HUES6 (cell line): ENCODE data around the gene GGACT.

Experiments
- H3K27ac ChIP-seq: 2 replicates; pipeline ENCODE4 v1.7.0; 2013; ENCODE audit warnings: low read depth, mild to moderate bottlenecking, low read length, inconsistent platforms
- H3K27me3 ChIP-seq: 2 replicates; pipeline ENCODE4 v1.6.1; 2013; ENCODE audit warnings: low read length; ENCODE audit not compliant: control insufficient read depth, insufficient read depth
- H3K36me3 ChIP-seq: 2 replicates; pipeline ENCODE4 v1.6.1; 2013; ENCODE audit warnings: low read length; ENCODE audit not compliant: control insufficient read depth, insufficient read depth
- H3K4me1 ChIP-seq: 2 replicates; pipeline ENCODE4 v1.6.1; 2013; ENCODE audit warnings: low read length; ENCODE audit not compliant: control insufficient read depth, insufficient read depth
- H3K4me3 ChIP-seq: 2 replicates; pipeline ENCODE4 v1.5.1; 2013; ENCODE audit warnings: low read depth, low read length
- H3K9ac ChIP-seq: one replicate; pipeline ENCODE4 v1.6.1; 2013; ENCODE audit warnings: mild to moderate bottlenecking, low read length
- H3K9me3 ChIP-seq: 2 replicates; pipeline ENCODE4 v1.6.1; 2013; ENCODE audit warnings: low read depth, low read length; ENCODE audit not compliant: control insufficient read depth, insufficient read depth

Gene GGACT

DNA sequence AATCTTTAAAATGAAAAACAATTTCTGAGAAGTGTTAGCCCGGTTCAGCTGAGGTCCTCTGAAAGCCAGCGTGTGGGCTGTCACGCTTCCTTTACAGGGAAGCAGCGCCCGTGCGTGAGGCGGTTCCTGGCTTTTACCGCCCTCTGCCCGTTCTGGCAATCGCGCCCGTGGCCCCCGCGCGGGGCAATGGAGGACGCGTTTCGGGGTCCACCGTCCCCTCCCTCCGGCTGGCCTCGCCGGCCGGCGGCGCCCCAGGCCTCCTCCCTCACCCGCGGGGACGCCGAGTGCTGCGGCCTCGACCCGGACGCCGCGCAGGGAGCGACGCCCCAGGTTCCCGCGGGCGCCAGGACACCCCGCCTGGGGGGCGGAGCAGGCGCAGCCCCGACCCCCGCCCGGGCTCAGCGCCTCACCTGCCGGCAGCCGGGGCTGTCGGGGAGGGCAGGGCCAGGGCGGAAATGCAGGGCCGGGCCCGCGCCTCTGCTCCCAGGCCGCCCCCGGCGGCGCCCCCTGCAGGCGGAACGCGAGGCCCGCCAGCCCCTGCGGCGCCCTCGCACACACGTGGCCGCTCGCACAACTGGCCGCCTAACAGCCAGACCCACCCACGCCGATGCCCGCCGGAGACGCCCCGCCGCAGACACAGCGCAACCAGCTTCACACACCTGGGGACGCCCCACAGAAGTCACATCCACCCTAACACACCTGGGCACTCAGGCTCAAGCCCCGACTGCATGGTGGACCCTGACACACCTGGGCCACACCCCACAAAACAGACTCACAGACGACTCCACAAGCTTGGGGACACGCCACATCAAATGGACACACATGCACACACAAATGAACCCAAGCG, at the start of gene GGACT:
TSS of gene GGACT (minus strand) at position 459 of the 847 bp plus-strand sequence. CDS start 56,198 bp downstream, outside the sequence.
- Histone ChIP-seq H3K4me1 (0 out of 2 replicates have a peak, but pooled peaks cover 5% of the 10 kb centered on the region), H3K36me3 (no peaks in the 10 kb centered on the region), H3K27me3 (peaks cover 7% of the 10 kb centered on the region), H3K9ac (peak within 1 kb of the TSS; percentile 87), H3K4me3 (peak within 1 kb of the TSS; percentile 64), H3K27ac (no peak within 1 kb of the TSS), H3K9me3 (no peaks in the 10 kb centered on the region)

DNA sequence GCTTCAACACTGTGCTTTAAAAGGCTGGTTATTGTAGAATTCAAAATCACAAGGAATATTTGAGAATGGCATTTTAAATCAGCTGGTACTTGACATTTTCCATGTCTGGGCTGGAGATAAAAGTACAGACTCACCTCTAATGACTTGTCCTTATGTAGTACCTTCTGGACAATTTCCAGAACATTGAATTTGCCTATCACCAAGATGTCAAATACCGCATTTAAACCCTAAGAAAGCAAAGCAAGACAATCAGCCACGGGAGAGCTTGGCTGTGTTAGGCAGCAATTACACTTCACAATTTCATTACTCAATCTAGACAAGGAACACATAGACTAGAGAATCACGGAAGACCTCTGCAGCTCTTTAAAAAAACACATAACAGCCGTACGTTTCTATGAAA, 49.2 kb upstream of the GGACT start:
- no peaks in the 10 kb centered on the region for H3K9me3 ChIP-seq
- no peaks in the 10 kb centered on the region for H3K27me3 ChIP-seq
- no peak overlapping the region for H3K27ac ChIP-seq
- no peaks in the 10 kb centered on the region for H3K4me1 ChIP-seq
- H3K9ac ChIP-seq, result no peak overlapping the region
- H3K36me3 ChIP-seq, result peaks cover 69% of the 10 kb centered on the region
- H3K4me3 ChIP-seq, result no peak overlapping the region

DNA sequence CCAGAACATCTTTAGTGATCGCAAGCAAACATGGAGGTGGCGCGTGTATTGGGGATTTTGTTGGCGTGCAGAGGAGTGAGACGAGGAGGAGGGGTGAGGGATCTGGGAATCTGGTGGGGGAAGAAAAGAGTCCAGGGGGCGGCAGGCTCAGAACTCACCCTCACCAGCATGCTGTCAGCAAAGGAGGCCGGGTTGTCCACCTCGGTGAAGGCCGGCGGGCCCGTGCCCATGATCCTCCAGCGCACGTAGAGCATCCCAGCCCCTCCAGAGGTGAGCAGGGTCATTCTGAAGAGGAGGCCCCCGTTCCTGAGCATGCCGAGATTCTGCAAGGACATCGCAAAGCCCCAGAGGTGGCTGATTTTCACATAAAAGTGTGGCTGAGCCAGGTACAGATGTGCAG, 48.8 kb upstream of the GGACT start:
- H3K27me3 ChIP-seq, result no peaks in the 10 kb centered on the region
- no peak overlapping the region for H3K9ac ChIP-seq
- H3K4me1 ChIP-seq, result no peaks in the 10 kb centered on the region
- peaks cover 65% of the 10 kb centered on the region for H3K36me3 ChIP-seq
- no peaks in the 10 kb centered on the region for H3K9me3 ChIP-seq
- no peak overlapping the region for H3K4me3 ChIP-seq
- no peak overlapping the region for H3K27ac ChIP-seq

DNA sequence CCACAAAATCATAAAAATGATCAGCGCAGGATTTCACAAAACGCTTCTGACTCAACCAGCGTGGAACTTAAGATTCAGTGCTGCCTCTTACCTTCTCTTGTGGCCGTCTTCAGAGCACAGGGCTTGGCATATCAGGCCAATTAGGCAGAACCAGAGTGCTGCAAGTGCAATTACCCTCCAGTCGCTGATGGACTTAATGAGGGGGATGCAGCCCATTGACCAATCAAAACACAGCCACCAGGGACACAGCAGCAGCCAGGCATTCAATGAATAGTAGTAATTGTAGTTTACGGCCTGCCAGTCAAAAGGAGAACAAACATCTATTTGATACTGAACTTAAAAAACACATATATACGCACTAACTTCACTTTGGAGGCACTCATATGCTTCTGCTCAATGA, 47.9 kb upstream of the GGACT start:
- Histone ChIP-seq H3K4me3 (no peak overlapping the region), H3K27ac (no peak overlapping the region), H3K36me3 (peaks cover 56% of the 10 kb centered on the region), H3K9ac (no peak overlapping the region), H3K9me3 (no peaks in the 10 kb centered on the region), H3K27me3 (no peaks in the 10 kb centered on the region), H3K4me1 (no peaks in the 10 kb centered on the region; the same call in 1 of the 2 replicates)

DNA sequence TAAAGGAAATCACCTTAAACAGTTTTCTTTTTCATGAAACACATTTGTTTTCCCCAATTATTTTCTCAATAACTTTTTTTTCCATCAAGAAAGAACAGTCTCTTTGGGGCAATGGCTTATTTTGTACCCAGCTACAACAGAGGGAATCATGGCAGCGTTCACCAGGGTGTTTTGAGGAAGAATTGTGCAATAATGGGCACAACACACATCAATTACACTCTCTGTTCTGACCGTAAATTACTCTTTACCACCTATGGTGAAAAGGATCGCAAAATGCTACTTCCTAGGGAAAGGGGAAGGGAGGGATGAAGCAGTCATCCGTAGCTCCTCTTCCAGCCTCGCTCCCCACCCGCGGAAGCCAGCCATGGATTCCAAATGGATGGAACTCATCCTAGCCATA, 47.4 kb upstream of the GGACT start:
- no peak overlapping the region for H3K27ac ChIP-seq
- no peak overlapping the region for H3K4me3 ChIP-seq
- no peaks in the 10 kb centered on the region for H3K27me3 ChIP-seq
- H3K36me3 ChIP-seq, result peaks cover 54% of the 10 kb centered on the region
- H3K4me1 ChIP-seq, result peaks cover 4% of the 10 kb centered on the region
- no peak overlapping the region for H3K9ac ChIP-seq
- no peaks in the 10 kb centered on the region for H3K9me3 ChIP-seq

DNA sequence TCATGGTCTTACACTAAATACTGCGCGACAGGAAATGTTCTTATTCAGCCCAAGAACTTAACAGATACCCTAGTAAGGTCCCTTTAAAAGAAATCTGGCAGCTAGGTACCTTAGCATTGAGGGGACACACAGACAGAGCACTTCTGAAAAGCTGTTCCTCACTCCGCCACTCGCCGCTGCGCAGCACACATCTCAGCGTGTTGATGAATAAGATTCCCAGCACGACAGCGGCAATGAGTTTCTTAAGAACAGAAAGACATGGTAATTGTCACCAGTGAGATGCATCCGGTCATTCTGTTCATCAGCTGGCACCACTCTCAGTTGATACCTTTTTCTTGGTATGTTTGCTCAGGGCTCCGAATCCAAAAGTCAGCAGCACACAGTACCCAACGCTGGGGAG, 46.1 kb upstream of the GGACT start:
- Histone ChIP-seq H3K36me3 (peaks cover 59% of the 10 kb centered on the region), H3K27ac (no peak overlapping the region), H3K4me3 (no peak overlapping the region), H3K27me3 (no peaks in the 10 kb centered on the region), H3K9ac (no peak overlapping the region), H3K4me1 (peaks cover 14% of the 10 kb centered on the region), H3K9me3 (no peaks in the 10 kb centered on the region)

DNA sequence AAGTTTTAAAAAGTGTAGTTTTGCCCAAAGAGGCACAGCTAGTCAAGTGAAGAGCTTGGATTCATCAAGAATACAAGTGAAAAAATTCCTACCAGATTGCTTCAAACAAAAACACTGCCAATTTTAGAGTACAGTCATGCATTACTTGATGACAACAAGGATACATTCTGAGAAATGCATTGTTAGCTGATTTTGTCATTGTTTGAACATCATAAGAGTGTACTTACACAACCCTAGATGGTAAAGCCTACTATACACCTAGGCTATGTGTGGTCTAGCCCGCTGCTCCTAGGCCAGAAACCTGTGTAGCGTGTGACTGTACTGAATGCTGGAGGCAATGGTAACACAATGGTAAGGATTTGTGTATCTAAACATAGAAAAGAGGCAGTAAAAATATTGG, 44.9 kb upstream of the GGACT start:
- no peak overlapping the region for H3K4me3 ChIP-seq

DNA sequence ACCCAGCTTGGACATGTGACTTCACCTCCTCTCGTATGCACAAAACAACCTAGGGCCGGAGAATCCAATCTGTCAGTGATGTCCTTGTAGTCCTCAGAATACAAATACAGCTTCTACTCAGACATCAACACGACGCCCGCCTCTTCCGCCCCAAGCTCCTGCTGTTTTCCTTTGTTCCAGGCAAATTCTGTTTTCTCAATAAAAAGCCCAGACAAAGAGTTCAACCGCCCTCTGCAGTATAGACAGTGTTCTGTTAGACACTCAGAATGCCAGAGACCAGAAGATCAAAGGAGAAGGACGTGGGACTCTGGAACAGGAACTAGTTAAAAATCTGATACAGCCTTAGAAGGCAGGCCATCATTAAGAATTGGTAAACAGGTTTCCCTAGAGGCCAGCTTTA, 42.0 kb upstream of the GGACT start:
- Histone ChIP-seq H3K27me3 (no peaks in the 10 kb centered on the region), H3K9me3 (no peaks in the 10 kb centered on the region), H3K36me3 (peaks cover 60% of the 10 kb centered on the region), H3K9ac (peak overlapping the region; percentile 10), H3K27ac (peak overlapping the region; percentile 54; the same call in 1 of the 2 replicates), H3K4me3 (no peak overlapping the region), H3K4me1 (peaks cover 18% of the 10 kb centered on the region)

More for the DNA sequence above, 44.9 kb upstream of the GGACT start:
- Histone ChIP-seq H3K27me3 (no peaks in the 10 kb centered on the region), H3K27ac (no peak overlapping the region), H3K9me3 (no peaks in the 10 kb centered on the region), H3K9ac (no peak overlapping the region), H3K36me3 (peaks cover 62% of the 10 kb centered on the region), H3K4me1 (peaks cover 14% of the 10 kb centered on the region)

DNA sequence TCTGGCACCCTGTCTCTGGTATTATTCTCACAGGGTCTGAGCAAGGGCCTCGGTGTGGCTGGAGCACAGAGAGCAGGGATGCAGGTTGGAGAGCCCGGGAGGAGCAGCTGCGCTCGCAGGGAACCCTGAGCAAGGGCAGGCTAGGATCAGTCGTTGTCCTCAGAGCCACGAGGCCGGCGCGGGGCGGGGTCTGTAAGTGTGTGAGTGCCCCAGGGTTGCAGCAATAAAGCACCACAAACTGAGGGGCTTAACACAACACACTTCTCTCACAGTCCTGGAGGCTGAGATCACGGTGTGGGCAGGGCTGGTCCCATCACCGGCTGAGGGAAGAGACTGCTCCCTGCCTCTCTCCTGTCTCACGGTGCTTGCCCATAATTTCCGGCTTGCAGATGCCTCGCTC, 38.5 kb upstream of the GGACT start:
- Histone ChIP-seq H3K36me3 (peaks cover 60% of the 10 kb centered on the region), H3K27me3 (no peaks in the 10 kb centered on the region), H3K9ac (no peak overlapping the region), H3K9me3 (no peaks in the 10 kb centered on the region), H3K4me1 (peaks cover 25% of the 10 kb centered on the region), H3K27ac (no peak overlapping the region), H3K4me3 (no peak overlapping the region)

DNA sequence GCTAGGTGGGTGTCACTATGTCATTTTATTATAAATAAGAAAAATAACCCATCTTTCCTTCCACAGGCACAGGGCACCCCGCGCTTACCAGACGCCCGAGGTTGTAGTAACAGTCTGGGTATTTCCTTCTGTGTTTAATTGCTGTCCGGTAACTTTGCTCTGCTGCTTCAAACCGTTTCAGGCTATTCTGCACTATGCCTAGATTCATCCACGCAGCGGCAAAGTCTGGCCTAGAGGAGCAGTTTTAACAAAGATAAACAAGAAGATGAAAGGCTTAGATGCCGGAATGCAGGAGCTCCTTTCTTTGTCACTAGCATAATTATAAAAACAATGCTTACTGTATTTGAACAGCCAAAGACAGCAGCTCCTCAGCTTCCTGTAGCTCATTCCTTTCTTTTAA, 36.9 kb upstream of the GGACT start:
- H3K27ac ChIP-seq, result peak overlapping the region; percentile 54; the same call in 1 of the 2 replicates
- no peaks in the 10 kb centered on the region for H3K27me3 ChIP-seq
- H3K4me3 ChIP-seq, result no peak overlapping the region
- H3K9ac ChIP-seq, result no peak overlapping the region
- H3K9me3 ChIP-seq, result peaks cover 5% of the 10 kb centered on the region; the same call in 1 of the 2 replicates
- peaks cover 67% of the 10 kb centered on the region for H3K36me3 ChIP-seq
- H3K4me1 ChIP-seq, result peaks cover 15% of the 10 kb centered on the region

DNA sequence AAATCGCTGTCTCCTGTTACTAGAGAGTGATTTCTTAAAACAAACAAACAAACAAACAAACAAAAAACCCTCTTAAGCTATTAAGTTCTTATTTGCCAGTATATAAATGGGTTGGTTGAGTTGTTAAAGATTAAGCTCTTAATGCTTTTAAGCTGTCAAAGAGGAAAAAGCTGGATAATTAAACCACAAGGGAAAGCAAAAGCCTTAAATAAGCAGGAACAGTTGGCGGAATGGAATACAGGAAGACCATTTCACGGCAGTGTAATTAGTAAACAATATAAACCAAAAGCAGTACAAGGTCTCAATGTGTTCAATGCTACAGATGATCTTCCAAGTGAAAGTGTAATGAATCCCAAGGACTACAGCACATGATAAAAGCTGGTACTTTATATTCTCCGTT, 32.2 kb upstream of the GGACT start:
- peaks cover 9% of the 10 kb centered on the region; the same call in 1 of the 2 replicates for H3K4me1 ChIP-seq
- H3K9me3 ChIP-seq, result peaks cover 29% of the 10 kb centered on the region
- H3K9ac ChIP-seq, result no peak overlapping the region
- no peak overlapping the region for H3K4me3 ChIP-seq
- no peaks in the 10 kb centered on the region for H3K27me3 ChIP-seq
- H3K27ac ChIP-seq, result no peak overlapping the region
- peaks cover 41% of the 10 kb centered on the region for H3K36me3 ChIP-seq
